ENCODE results near the gene AFF3. TPM values are rescaled to one million over a fixed set of nuclear protein-coding genes. Genes with fewer than 3 reads are reported as not detected.
A peak's percentile ranks its signal among the peaks of the same experiment; 100 is the strongest.

Gene AFF3
- total RNA-seq, 1 experiment from 2014 or later, result 0.22 TPM

GRCh38 chr2:99772591-99773331 lies 369.6 kb downstream of the AFF3 start:
- Histone ChIP-seq H3K23ac (ENCODE audit: insufficient read length, low read depth, low read length) (no peak overlapping the region), H2AFZ (ENCODE audit: low read length) (no peak overlapping the region), H3T11ph (ENCODE audit: low read length) (no peak overlapping the region), H4K5ac (ENCODE audit: insufficient read length, low read depth, low read length) (no peak overlapping the region), H2AK5ac (ENCODE audit: insufficient read length, low read length) (no peak overlapping the region), H4K20me1 (ENCODE audit: control insufficient read depth, insufficient read depth, insufficient read length) (no peaks in the 10 kb centered on the region), H3K9me3 (ENCODE audit: control insufficient read depth, low read depth, low read length) (no peaks in the 10 kb centered on the region), H4K91ac (ENCODE audit: insufficient read length, low read depth, low read length) (no peak overlapping the region), H2BK5ac (ENCODE audit: insufficient read length, low read length) (no peak overlapping the region), H2BK12ac (ENCODE audit: insufficient read length, low read depth, low read length) (no peak overlapping the region), H3K14ac (ENCODE audit: insufficient read depth, low read length) (peak overlapping the region; percentile 71; the same call in 1 of the 2 replicates), H3K23me2 (ENCODE audit: insufficient read length, low read depth, low read length, poor library complexity, severe bottlenecking) (no peaks in the 10 kb centered on the region), H3K4me1 (ENCODE audit: insufficient read depth, low read length) (no peaks in the 10 kb centered on the region), H3K4ac (ENCODE audit: low read depth, low read length) (no peak overlapping the region), H2BK120ac (ENCODE audit: low read depth, low read length, poor library complexity, severe bottlenecking) (no peak overlapping the region), H3K18ac (ENCODE audit: insufficient read length, low read depth, low read length) (peak overlapping the region; percentile 70), H3K27me3 (ENCODE audit: insufficient read depth, low read length) (no peaks in the 10 kb centered on the region), H3K27ac (ENCODE audit: insufficient read length, low read depth, low read length) (no peak overlapping the region), H3K9ac (ENCODE audit: extremely low read depth, insufficient read length, low read length) (no peak overlapping the region), H3K56ac (ENCODE audit: insufficient read length, low read depth, low read length) (no peak overlapping the region), H3K79me1 (ENCODE audit: insufficient read depth, low read depth, low read length, poor library complexity, severe bottlenecking) (no peaks in the 10 kb centered on the region), H2BK15ac (ENCODE audit: low read depth, low read length) (no peak overlapping the region), H3K4me2 (ENCODE audit: insufficient read depth, insufficient read length, low read length) (no peak overlapping the region), H3K79me2 (ENCODE audit: insufficient read depth, low read length) (no peaks in the 10 kb centered on the region), H2BK20ac (ENCODE audit: low read depth, low read length, poor library complexity, severe bottlenecking) (no peak overlapping the region), H4K8ac (replicated peaks; ENCODE audit: insufficient read length, low read depth, low read length) (no peak overlapping the region)
- H3K4me3 Mint-ChIP-seq, result no peak overlapping the region
- no peak overlapping the region for H3K27ac Mint-ChIP-seq
- peaks cover 0 to 3% of the 10 kb centered on the region in 2 experiments; a peak in 1 of 4 replicates for H3K4me1 Mint-ChIP-seq
- DNase-seq, result no peak
- peaks cover 0 to 2% (median 0%) of the 10 kb centered on the region in 3 experiments; a peak in 2 of 7 replicates for H3K36me3 Mint-ChIP-seq (ENCODE audit: insufficient read depth in 1 of 3, low read depth in 3 of 3)
- TF ChIP-seq, protein P1, sequence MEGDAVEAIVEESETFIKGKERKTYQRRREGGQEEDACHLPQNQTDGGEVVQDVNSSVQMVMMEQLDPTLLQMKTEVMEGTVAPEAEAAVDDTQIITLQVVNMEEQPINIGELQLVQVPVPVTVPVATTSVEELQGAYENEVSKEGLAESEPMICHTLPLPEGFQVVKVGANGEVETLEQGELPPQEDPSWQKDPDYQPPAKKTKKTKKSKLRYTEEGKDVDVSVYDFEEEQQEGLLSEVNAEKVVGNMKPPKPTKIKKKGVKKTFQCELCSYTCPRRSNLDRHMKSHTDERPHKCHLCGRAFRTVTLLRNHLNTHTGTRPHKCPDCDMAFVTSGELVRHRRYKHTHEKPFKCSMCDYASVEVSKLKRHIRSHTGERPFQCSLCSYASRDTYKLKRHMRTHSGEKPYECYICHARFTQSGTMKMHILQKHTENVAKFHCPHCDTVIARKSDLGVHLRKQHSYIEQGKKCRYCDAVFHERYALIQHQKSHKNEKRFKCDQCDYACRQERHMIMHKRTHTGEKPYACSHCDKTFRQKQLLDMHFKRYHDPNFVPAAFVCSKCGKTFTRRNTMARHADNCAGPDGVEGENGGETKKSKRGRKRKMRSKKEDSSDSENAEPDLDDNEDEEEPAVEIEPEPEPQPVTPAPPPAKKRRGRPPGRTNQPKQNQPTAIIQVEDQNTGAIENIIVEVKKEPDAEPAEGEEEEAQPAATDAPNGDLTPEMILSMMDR (conservative IDR thresholded peaks at IDR 0.05), result no peak
- H3K27me3 Mint-ChIP-seq (ENCODE audit: low read depth), result peaks cover 3% of the 10 kb centered on the region
- no CpG with 5 or more reads among the region's 7 CpGs for WGBS (ENCODE audit: extremely low coverage, insufficient read length, low lambda C conversion rate)
- H3K9me3 Mint-ChIP-seq, result peaks cover 6 to 8% of the 10 kb centered on the region in 2 experiments; a peak in 3 of 5 replicates
